H7 (cell line): Measurements from ENCODE around the gene TMPRSS9. TPM values are rescaled to one million over a fixed set of nuclear protein-coding genes. Genes with fewer than 3 reads are reported as not detected.

Source experiments
- DNase-seq: peaks from one replicate; pipeline ENCODE4 v3.0.0; 2012
- H3K27me3 ChIP-seq: 2 replicates; pipeline ENCODE4 v1.6.0; 2011; ENCODE audit warnings: mild to moderate bottlenecking, low read length; ENCODE audit not compliant: control insufficient read depth, insufficient read depth
- H3K36me3 ChIP-seq: replicated peaks from 2 replicates; pipeline ENCODE4 v1.5.1; 2011; ENCODE audit warnings: low read length; ENCODE audit not compliant: control insufficient read depth, insufficient read depth
- H3K4me3 ChIP-seq: 2 replicates; pipeline ENCODE4 v1.5.1; 2011; ENCODE audit warnings: low read depth, mild to moderate bottlenecking, control low read depth, low read length, moderate library complexity; ENCODE audit not compliant: insufficient read depth
- total RNA-seq: library from RNA; depleted of rRNA; stranded (reverse); fragments of >200 nt; shearing (Covaris generic); gene quantifications from 2 replicates; pipeline ENCODE4 v1.2.3, GENCODE V29; 2014

TMPRSS9 gene
- total RNA-seq, 1 experiment from 2014 or later = not detected

DNA sequence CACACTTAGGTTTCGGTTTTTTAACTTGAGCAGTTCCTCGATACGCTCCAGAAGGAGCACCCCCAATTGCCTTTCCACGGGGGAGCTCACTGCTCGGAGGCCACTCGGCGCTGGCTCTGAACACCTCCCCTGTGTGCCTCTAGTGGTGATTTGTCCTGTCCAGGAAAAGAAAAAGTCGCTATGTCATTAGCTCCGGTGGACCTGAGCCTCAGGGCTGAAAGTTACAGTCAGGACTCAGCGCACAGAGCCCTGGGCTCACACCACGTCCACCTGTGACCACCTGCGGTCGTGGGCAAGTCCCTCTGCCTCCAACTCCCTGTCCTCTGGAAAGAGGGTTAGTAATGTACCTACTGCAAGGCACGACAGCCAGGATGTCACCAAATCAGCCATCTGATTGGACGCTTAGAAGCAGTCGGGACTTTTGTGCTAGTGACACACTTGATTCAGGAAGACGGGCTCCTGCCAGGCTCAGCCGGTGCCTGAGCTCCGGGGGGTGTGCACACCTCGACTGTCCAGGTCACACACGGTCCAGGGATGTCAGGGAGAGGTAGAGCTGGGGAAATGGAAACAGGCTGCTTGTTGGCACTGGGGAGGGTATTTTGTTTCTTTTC is 3.9 kb upstream of the TMPRSS9 start:
- peak; percentile 73 for DNase-seq
- peaks cover 5% of the 10 kb centered on the region; the same call in 1 of the 2 replicates for H3K27me3 ChIP-seq
- no peaks in the 10 kb centered on the region; the same call in 1 of the 2 replicates for H3K36me3 ChIP-seq
- no peak overlapping the region for H3K4me3 ChIP-seq

DNA sequence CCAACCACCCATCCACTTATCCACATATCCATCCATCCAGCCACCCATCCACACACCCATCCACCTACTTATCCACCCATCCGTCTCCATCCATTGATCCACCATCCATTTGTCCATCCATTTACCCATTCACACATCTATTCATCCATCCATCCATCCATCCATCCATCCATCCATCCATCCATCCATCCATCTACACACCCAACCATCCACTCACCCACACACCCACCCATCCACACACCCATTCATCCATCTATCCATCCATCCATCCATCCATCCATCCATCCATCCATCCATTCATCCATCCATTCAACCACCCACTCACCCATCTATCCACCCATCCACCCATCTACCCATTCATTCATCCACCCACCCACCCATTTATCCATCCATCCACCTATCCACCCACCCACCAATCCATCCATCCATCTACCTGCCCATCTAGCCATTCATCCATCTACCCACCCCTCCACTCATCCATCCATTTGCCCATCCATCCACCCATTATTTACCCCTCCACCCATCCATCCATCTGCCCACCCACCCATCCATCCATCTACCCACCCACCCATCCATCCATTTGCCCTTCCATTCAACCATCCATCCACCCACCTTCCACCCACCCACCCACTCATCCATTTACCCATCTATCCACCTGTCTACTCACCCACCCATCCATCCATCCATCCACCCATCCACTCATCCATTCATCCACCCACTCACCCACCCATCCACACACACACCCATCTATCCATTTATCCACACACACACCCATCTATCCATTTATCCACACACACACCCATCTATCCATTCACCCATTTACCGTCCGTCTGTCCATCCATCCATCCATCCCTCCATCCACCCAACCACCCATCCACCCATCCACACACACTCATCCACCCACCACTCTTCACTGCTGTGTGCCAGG is 2.5 kb upstream of the TMPRSS9 start:
- H3K4me3 ChIP-seq = no peak overlapping the region
- peaks cover 5% of the 10 kb centered on the region; the same call in 1 of the 2 replicates for H3K27me3 ChIP-seq
- DNase-seq = no peak
- no peaks in the 10 kb centered on the region; the same call in 1 of the 2 replicates for H3K36me3 ChIP-seq

DNA sequence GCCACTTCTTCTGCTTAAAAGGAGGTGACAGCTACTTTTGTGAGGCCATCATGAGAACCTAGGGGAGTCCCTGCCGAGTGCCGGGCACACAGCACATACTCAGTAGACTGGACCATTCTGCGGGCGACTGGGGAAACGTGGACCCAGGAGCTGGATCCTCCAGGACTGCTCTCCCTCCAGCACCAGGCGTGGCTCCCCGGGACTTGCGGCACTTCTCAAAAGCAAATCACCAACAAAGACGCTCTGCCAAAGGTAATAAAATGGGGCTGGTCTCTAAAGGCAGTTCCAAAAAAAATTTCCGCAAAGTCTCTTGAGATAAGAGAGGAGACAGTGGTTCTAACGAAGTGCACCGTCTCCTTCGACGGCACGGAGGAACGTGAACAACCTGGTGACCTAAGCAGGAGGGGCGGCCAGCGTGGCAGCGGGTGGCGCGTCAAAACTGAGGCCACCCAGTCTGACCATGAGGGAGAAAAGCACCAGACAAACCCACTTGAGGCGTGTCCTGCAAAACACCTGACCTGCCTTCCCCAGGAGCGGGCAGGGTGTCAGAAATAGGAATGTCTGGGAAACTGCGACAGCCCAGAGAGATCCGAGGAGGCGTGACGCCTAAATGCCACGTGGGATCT is 1.4 kb upstream of the TMPRSS9 start:
- DNase-seq = peak; percentile 58
- Histone ChIP-seq H3K36me3 (no peaks in the 10 kb centered on the region; the same call in 1 of the 2 replicates), H3K27me3 (peaks cover 5% of the 10 kb centered on the region; the same call in 1 of the 2 replicates), H3K4me3 (no peak overlapping the region)

DNA sequence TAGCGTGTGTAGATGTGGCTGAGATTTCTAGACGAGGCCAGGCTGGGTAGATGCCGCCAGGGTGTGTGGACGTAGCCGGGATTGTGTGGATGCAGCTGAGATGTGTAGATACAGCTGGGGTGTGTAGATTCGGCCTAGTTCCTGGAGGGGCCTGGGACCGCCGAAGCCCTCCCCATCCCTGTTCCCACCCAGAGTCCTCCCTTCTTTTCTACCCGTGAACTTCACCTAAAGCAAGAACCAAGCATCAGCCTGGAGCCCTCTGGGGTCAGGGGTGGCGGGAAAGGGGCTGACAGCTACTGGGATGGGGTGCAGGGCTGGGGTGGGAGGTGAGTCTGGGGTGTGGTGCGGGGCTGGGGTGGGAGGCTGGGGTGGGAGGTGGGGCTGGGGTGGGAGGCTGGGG is 768 bp downstream of the TMPRSS9 start:
- H3K4me3 ChIP-seq = no peak overlapping the region
- peaks cover 5% of the 10 kb centered on the region; the same call in 1 of the 2 replicates for H3K27me3 ChIP-seq
- DNase-seq = peak; percentile 68
- H3K36me3 ChIP-seq = no peaks in the 10 kb centered on the region

DNA sequence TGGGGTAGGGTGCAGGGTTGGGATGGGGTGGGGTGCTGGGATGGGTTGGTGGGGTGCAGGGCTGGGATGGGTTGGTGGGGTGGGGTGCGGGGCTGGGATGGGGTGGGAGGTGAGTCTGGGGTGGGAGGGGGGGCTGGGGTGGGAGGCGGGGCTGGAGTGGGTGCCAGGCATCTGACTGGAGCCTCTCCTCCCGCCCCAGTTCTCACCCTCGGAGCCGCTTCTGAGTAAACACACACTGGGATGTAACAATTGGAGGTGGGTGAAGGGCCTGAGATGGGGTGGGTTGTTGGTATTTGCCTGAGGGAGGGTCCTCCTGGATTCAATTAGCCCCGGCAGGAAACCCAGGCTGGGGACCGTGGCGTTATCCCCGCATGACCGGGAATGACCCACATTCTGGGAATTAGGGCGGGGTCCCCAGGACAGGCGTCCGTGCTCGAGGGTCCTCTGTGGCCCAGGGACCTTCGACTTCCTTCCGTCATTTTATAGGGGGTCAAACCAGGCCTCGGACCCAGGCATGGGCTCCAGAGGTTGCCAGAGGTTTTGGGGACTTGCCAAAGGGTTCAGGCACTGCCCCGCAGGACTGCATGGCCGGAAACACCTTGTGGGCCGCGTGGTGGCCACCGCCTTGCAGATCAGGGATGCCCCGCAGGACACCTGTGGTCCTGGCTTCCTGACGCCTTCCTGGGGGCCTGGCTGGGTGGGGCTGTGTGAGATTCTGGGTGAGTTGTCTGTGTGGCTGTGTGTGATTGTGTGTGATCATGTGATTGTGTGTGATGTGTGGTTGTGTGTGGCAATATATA is 1.4 kb downstream of the TMPRSS9 start:
- Histone ChIP-seq H3K36me3 (no peaks in the 10 kb centered on the region), H3K27me3 (peaks cover 5% of the 10 kb centered on the region; the same call in 1 of the 2 replicates), H3K4me3 (no peak overlapping the region)
- DNase-seq = peak; percentile 73

DNA sequence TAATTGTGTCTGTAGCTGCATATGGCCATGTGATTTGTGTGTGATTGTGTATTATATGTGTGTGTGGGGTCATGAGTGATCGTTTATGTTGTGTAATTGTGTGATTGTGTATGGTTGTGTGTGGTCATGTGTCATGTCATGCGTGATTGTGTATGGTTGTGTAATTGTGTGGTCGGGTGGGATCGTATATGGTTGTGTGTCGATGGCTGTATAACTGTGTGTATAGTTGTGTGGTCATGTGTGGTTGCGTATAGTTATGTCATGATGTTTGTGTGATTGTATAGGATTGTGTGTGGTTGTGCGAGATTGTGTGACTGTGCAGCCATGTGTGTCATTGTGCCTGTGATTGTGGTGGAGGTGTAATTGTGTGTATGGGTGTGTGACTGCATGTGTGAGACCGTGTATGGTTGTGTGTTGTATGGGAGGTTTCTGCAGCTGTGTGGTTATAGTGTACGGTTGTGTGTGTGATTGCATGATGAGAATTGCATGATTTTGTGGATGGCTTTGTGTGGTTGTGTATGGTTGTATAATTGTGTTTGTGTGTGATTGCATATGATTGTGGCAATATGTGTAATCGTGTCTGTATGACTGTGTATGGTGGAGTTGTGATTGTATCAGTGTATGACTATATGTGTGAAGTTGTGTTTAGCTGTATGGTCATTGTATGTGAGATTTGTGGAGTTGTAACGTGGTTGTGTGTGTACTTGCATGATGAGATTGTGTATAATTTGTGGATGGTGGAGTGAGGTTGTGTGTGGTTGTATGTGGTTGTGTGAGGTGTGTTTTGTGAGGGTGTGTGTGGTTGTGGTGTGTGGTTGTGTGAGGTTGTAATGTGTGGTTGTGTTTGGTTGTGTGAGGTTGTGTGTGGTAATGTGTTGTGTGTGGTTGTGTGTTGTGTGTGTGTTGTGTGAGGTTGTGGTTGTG is 2.2 kb downstream of the TMPRSS9 start:
- peak; percentile 10 for DNase-seq
- H3K36me3 ChIP-seq = no peaks in the 10 kb centered on the region
- H3K4me3 ChIP-seq = no peak overlapping the region
- H3K27me3 ChIP-seq = peaks cover 5% of the 10 kb centered on the region; the same call in 1 of the 2 replicates

DNA sequence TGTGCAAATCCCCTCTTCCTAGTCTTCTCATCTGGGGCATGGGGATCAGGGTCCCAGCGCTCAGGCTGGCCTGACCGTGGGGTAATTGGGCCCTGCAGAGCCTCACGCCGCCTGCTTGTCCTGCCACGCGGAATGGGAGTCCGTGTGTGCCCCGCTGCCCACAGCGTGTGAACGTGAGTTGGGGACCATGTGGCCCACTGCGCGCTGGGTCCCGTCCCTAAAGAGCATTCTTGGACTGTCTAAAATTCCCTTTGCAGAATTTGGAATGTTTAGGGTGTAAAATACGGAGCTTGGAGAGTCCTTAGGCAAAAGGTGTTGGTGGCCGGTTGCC is 2.9 kb downstream of the TMPRSS9 start:
- DNase-seq = peak; percentile 55
- peaks cover 5% of the 10 kb centered on the region; the same call in 1 of the 2 replicates for H3K27me3 ChIP-seq
- no peaks in the 10 kb centered on the region for H3K36me3 ChIP-seq
- H3K4me3 ChIP-seq = no peak overlapping the region

DNA sequence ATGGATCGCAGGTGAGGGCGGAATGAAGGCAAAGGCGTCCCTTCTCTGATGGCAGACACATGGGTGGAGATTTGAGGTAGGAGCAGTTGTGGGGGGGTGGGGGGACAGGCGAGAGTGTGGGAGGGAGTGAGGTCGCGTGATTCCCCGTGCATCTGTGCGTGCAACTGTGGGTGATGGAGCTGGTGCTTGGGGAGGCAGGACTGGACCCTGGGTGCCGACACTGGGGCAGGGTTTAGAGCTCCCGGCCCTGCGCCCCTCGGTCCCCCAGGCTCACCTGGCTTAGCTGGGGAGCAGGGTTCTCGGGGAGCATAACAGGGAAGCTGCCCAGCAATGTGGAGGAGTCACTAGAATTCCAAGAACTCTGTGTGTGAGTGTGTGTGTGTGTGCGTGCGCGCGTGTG is 3.4 kb downstream of the TMPRSS9 start:
- DNase-seq = peak; percentile 65
- H3K36me3 ChIP-seq = no peaks in the 10 kb centered on the region
- H3K27me3 ChIP-seq = peaks cover 5% of the 10 kb centered on the region; the same call in 1 of the 2 replicates
- no peak overlapping the region for H3K4me3 ChIP-seq

DNA sequence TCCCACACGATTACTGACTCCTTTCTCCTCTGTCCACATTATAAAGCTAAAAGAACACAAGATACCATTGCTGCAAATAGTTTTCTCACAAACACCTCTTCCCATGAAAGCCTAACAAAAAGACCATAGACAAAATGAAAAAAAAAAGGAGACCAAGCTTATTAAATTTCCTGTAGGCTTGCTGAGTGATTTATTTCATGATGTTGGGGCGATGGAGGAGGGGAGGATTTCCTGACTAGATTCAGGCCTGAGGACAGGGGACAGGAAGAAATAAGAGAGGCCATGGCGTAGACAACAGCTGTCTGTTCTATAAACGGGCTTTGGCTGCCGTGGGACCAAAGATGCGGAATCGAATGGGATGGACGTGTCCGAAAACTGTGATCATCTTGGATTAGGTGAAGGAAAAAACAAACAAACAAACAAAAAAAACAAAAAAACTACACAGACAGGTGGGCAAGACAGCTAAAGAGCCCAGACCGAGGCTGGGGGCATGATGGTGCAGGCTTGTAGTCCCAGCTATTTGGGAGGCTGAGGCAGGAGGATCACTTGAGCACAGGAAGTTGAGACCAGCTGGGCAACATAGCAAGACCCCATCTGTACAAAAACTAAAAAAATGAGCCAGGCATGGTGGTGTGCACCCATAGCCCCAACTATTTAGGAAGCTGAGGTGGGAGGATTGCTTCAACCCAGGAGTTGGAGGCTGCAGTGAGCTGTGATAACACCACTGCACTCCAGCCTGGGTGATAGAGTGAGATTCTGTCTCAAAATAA is 5.3 kb downstream of the TMPRSS9 start:
- Histone ChIP-seq H3K4me3 (no peak overlapping the region), H3K27me3 (peaks cover 3% of the 10 kb centered on the region; the same call in 1 of the 2 replicates), H3K36me3 (no peaks in the 10 kb centered on the region)
- DNase-seq = no peak

DNA sequence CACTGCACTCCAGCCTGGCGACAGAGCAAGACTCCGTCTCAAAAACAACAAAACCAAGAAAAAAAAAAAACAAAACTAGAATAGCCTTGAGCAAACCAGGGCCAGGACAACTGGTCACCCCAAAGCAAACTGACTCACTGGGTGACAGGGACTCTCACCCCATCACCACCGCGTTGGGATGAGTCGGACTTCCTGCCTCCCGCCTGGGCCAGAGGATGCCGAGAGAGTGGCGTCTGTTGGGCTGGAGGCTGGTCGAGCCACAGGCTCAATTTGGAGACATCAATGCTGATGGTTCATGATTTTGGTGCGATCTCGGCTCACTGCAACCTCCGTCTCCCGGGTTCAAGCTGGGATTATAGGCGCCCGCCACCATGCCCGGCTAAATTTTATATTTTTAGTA is 11.6 kb downstream of the TMPRSS9 start:
- DNase-seq = no peak
- H3K4me3 ChIP-seq = no peak overlapping the region
- no peaks in the 10 kb centered on the region for H3K36me3 ChIP-seq
- no peaks in the 10 kb centered on the region for H3K27me3 ChIP-seq

DNA sequence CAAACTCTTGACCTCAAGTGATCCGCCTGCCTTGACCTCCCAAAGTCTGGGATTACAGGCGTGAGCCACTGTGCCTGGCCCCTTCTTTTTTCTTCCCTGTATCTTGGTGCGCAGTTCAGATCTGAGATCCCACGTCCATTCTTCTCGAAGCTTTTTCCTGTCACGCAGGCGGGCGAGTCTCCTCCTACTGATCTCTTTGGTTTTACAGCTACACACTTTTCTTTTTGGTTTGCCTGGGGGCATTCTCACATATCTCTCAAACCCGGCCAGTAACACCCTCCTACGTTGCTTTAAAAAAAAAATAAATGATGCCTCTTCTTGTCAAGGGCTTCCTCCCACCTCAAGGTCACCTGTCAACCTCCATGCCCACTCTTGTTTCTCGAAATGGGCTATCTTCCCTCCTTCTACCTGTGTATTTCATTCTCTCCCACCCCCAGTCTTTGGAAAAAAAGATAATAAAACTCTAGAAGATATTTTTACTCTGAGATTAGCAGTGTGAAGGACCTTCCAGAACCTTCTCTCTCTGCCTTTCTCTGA is 12.1 kb downstream of the TMPRSS9 start:
- Histone ChIP-seq H3K27me3 (no peaks in the 10 kb centered on the region), H3K4me3 (no peak overlapping the region), H3K36me3 (no peaks in the 10 kb centered on the region)
- DNase-seq = no peak

DNA sequence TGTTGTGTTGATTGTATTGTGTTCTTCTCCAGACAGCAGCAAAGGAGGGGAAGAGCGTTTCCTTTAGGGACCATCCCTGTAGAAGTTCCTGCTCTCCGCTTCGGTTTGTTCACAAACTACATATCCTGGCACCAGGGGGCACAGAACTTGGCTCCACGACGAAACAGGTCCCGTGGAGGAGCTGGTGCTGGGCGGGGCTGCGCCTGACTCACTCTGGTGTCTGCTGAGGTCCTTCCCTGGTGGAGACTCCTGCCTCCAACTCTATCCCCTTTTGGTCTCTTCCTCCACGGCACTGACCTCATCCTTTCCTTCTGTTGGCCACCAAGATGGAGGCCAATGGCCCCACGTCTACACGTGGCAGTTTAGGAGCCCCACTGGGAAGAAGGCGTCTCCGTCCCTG is 14.7 kb downstream of the TMPRSS9 start:
- DNase-seq = peak; percentile 32
- H3K36me3 ChIP-seq = no peaks in the 10 kb centered on the region
- H3K4me3 ChIP-seq = no peak overlapping the region
- H3K27me3 ChIP-seq = no peaks in the 10 kb centered on the region
